Measurements from ENCODE around the gene MYO10.

DNA sequence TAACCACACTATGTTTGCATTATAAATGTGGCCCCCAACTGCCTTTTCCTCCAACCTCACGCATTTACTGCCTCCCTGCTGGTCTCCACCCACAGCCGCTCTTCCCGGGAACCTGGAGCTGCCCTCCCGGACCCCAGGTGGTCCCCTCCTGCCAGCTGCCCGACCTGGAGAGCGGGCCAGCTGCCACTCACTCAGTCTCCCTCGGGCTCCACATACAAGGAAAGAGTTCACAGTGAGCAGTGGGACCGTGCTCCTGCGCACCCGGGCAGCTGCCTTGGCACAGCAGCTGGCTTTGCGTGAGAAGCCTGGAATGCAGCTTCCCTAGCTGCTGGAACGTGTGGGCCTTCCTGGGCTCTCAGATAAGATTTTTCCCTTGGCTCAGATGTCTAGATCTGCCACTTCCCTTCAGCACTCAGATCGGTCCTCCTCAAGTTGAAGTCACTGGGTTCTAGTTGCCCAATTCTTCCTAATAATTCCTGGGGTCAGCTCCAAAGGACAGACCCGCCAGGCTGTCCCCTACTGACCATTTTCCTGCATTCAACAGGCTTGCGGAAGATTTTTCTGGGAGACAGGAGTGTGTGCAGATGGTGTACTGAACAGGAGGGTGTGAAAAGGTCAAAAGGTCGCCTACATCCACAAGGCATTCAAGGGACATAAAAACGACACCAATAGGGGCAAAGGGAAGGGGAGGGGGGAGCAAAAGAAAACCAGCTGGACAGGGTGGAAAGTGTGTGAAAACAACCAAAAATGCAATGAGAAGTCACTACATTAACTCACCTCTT lies 69.1 kb downstream of the MYO10 start:
- TF ChIP-seq, protein P1, sequence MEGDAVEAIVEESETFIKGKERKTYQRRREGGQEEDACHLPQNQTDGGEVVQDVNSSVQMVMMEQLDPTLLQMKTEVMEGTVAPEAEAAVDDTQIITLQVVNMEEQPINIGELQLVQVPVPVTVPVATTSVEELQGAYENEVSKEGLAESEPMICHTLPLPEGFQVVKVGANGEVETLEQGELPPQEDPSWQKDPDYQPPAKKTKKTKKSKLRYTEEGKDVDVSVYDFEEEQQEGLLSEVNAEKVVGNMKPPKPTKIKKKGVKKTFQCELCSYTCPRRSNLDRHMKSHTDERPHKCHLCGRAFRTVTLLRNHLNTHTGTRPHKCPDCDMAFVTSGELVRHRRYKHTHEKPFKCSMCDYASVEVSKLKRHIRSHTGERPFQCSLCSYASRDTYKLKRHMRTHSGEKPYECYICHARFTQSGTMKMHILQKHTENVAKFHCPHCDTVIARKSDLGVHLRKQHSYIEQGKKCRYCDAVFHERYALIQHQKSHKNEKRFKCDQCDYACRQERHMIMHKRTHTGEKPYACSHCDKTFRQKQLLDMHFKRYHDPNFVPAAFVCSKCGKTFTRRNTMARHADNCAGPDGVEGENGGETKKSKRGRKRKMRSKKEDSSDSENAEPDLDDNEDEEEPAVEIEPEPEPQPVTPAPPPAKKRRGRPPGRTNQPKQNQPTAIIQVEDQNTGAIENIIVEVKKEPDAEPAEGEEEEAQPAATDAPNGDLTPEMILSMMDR (conservative IDR thresholded peaks at IDR 0.05; ENCODE audit: low read length) = no peak
- no peak for TF ChIP-seq EZH2phosphoT487 (IDR thresholded peaks at IDR 0.05; ENCODE audit: borderline replicate concordance, low read depth, low read length)

Measured in OCI-LY7 (cell line).